GM18517 (cell line): ENCODE measurements around the gene HDAC3.

Experiments used
- ATAC-seq: cut with Tn5 transposase; IDR thresholded peaks from one replicate; pipeline ENCODE4 v1.9.1; 2021; ENCODE audit warnings: mild to moderate bottlenecking, moderate library complexity; ENCODE audit not compliant: unreplicated experiment

Gene HDAC3

DNA sequence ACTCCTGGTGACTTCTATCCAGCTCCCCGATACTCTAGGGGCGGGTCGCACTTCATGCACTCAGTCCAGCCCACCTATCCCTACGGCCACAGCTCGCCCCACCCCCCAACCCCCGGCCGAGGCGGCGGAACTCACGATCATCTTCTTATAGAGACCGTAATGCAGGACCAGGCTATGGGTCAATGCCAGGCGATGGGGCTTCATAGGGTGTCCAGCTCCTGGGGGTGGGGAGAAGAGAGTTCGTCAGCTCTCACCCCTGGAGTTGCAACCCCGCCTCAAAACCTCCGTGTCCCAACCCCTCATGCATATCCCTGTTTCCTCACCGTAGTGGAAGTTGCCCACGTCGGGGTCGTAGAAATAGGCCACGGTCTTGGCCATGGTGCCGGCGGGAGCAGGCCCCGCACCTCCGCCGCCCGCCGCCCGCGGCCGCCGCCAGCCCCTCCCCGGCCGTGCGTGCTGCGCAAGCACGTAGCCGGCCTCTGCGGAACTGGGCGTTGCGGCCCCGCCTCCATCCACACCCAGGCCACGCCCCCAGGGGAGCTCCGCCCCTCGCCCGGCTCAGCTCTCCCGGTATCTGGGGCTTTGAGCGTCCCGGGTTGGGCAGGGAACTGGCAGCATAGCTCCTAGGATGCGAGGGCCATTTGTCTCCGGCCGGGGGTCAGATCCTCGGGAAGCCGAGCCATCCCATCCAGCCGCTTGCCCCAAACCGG, at the start of gene HDAC3, which contains the start of gene RELL2:
HDAC3 (minus strand) TSS at position 437 of the 710 bp plus-strand sequence; CDS start at position 378, 59 bp downstream.
RELL2 (plus strand) TSS at position 585 of the 710 bp plus-strand sequence. CDS start 1,229 bp downstream, outside the sequence.
- peak; percentile 52 for ATAC-seq

GRCh38 chr5:141685591-141685990, 48.9 kb upstream of the HDAC3 start:
- no peak for ATAC-seq

- ATAC-seq: no peak
Measured at GRCh38 chr5:141683596-141684141, 47.0 kb upstream of the HDAC3 start.

GRCh38 chr5:141681695-141682641, 45.3 kb upstream of the HDAC3 start, which contains the start of gene ARAP3:
Gene ARAP3 (minus strand): TSS chr5:141682230. CDS start chr5:141680486, 1,744 bp downstream.
- no peak for ATAC-seq

- ATAC-seq: no peak
Measured at GRCh38 chr5:141681295-141681694, 44.6 kb upstream of the HDAC3 start.

DNA sequence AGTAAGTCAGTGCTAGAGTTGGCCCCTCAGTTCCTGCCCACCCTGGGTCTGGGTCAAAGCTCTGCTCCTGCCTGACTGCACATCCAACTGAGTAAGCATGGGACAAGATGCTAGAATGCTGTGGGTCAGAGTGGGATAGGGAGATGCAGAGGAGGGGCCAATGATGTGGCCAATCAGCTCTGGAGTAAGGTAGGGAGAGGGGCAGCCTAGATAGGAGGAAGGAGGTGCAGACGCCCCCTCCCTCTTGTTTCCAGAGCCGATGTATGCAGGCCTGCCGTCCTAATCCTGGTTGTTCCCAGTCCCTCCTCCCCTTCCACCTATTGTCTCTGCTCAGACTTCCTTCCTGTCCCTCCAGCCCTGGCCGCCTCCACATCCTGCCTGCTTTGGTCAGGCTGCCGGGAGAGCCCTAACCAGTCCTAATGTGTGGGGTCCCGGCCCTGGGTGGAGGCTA, 44.1 kb upstream of the HDAC3 start:
- no peak for ATAC-seq

DNA sequence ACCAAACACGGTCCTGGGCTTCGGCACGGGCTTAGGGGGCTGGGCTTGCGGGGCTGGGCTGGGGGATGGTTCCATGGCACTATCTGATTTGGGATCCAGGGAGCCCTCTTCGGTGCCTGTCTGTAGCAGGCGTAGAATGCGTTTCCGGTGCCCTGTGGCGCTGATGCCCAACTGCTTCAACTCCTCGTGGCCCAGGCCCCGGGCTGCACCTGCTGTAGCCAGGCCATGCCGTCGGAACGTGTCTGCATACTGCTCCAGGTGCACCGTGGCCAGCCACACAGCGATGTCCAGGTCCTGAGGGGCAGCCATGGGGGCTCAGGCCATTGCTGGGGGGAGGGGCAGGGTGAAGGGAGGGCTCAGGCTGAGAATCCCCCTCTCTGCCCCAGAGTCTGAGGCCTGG, 43.5 kb upstream of the HDAC3 start:
- no peak for ATAC-seq

DNA sequence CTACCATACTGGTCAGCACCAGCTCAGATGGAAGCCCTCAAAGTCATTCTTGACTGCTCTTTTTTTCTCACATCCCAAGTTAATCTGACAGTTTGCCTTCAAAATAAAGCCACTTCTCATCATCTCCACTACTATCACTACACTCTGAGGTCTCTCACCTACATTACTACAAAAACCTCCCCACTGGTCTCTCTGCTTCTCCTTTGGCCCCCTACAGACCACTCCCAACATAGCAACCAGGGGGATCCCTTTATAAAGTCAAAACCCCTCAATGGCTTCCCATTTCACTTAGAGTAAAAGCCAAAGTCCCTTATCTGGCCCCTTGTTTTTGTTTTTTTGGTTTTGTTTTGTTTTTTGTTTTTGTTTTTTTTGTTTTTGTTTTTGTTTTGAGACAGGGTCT, 40.8 kb upstream of the HDAC3 start:
- ATAC-seq: no peak

DNA sequence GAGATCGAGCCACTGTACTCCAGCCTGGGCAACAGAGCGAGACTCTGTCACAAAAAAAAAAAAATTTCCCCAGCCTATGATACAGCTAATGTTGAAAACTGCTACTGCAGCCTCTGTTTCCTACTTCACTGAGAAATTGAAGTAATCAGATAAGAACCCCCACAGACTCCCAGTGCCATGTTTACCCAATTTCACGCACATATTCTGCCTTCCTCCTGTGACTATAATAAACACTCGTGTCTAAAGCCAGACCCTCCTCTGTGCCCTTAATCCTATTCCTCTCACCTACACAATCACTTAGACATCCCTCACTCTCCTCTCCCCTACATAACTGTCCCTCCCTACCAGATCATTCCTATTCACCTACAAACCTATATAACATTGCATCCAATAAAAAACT, 39.0 kb upstream of the HDAC3 start:
- ATAC-seq: no peak

DNA sequence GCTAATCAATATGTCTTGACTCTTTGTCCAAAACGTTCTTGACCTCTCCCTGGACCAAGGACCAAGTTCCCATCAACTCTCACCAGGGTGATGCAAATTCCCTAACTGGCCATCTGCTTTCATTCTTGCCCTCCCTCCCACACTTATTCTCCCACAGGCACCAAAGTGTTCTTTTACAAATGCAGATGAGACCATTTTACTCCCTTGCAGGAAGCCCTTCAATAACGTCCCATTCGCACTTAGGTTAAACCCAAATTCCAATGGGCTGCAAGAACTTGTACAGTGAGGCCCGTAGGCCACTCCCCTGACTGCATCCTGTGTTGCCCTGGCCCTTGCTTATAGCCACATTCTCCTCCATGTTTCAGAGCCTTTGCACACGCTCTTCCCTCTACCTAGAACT, 38.1 kb upstream of the HDAC3 start:
- no peak for ATAC-seq

DNA sequence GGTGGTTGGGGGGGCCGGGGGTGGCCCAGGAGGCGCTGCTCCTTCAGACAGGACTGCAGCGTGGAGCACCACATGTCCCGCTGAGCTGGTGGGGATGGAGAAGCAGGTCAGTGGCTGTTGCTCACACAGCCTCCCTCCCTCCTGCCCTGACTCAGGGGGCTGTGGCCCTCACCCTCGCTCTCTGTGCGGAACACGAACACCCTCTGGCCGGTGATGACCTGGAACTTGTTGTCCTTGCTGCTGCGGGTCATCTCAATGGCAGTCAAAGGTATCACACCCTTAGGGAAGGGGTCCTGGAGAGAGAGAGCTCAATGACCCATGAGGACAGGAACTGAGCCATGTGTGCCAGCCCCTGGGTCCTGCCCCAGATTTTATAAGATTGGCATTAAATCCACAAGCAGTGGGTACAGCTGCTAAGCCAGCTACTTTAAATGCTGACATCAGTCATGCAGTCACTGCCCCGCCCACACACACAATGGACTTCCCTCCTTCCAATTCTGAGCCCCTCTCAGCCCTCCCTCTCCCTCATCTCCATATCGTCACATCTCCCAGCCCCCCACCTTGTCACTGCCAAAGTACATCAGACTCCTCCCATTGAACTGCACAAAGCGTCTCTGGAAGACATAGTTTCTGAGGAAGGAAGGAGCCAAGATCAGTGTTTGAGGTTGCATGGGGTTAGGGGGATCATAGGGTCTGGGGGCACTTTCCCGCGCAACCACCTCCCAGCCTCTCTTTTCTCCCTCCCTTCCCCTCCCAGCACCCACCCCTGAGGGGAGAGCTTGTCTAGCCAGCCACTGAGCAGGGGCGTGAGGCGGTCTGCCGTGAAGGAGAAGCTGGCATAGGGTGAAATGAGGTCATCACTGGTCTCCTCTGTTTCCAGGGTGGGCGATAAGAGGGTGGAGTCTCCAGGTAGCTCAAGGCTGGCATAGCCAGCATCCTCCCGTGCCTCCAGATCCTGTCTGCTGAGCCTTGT, 36.5 kb upstream of the HDAC3 start:
- ATAC-seq: no peak

DNA sequence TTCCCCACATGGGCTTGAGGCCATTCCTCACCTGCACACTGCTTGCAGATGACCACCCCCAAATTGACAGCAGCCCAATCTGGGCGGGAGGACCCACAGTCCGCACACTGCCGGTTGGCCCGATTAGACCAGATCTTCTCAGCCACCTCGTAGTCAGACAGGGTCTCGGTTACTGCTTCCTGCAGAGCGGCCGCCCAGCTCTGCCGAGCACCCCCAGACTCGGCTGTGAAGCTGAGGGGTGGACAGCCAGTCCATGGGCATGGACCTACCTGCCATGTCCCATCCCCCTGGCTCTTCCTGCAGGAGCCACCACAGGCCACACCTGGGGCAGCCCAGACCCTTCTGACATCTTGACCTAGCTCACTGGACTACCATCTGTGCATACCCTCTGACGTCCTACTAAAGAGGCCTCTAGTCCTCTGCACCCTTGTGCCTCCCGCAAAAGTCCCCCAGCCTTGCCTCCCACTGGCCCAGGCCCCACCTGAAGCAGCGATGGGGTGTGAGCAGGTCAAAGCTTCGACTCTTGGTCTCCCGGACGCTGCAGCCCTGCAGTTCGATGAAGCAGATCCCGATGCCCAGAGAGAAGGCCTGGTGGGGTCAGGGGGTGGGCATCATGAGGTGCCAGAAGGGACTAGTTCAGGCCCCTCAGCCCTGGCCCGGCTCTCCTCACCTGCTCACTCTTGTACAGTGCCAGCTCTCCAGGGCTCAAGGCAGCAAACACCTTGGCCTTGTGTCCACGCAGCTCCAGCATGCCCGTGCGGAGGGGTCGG, 35.6 kb upstream of the HDAC3 start:
- ATAC-seq: no peak

GRCh38 chr5:141669520-141669919, 32.9 kb upstream of the HDAC3 start:
- ATAC-seq: no peak

DNA sequence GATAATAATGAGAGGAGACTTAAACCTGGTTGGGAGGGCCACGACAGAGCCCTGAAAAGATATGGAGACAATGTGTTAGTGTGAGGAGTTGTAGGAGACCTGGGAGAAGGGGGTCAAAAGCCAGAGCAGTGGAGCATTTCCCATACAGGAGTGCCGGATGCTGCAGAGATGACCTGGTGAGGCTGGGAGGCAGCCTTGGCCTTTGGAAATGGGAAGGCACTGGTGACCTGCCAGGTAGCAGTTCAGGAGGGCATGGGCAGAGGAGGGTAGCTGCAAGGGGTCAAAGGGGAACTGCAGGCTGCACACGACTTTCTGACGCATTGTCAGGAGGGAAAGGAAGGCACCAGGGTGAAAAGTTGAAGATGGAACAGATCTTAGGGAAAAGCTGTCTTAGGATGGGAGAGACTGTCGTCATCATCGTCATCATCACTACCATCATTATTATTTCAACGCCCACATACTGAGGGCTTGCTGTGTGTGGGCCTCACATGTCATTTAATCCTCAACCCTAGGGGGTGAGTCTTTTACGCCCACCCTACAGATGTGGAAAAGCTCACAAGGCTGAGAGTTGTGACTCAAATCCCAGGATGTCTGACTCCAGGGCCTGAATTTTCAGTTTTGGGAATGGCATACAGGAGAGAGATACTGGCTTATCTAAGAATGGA, 32.1 kb upstream of the HDAC3 start:
- ATAC-seq: no peak

DNA sequence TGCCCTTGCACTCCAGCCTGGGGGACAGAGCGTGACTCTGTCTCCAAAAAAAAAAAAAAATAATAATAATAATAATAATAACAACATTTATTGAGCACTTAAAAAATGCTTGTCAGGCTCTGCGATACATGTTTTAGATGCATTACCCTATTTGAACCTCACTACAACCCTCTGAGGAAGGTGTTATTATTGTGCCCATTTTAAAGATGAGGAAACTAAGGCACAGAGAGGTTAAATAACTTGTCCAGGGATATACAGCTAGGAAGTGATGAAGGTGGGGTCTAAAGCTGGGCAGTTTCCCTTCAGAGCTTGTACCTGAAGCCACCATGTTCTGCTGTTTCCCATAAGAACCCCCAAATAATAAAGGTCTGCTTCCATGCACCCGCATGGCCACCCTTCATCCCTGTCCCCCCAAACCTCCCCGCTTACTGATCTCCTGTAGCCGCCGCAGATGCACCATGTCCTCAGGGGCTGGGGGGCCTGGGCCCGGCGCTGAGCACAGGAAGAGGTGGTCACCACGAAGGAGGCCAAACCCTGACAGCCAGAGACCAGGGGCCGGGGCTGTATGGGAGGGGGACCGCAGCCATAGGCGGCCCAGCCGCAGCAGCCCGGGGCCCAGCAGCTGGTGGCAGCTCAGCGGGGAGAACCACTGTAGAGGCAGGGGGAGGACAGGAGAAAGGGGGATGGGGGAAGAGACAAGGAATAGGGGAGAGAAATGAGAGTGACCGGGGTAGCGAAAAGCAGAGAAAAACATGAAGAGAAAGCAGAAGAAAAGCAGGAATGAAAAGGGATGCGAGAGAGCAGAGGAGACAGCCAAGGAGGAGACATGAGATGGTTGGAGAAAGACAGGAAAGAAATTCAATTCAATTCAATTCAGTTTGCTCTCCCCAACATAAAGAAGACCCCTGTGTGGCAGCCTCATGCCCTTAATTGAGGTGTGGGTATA, 29.6 kb upstream of the HDAC3 start:
- no peak for ATAC-seq

GRCh38 chr5:141664733-141665461, 28.2 kb upstream of the HDAC3 start:
- ATAC-seq: no peak

- no peak for ATAC-seq
Measured at GRCh38 chr5:141663506-141663905, 26.9 kb upstream of the HDAC3 start.
